ENCODE results near the gene CPEB2.
"Not testable (repeated sequence)": the region's sequence is repeated elsewhere in the genome, so short reads cannot be mapped to it uniquely, and the experiment has no call there.

CPEB2 gene

GRCh38 chr4:15054541-15054940, 52.3 kb downstream of the CPEB2 start:
- no peak for DNase-seq

GRCh38 chr4:15060213-15060612, 57.9 kb downstream of the CPEB2 start:
- no peak for DNase-seq

GRCh38 chr4:15063341-15063740, 61.1 kb downstream of the CPEB2 start:
- DNase-seq: no peak

GRCh38 chr4:15065516-15065915, 63.2 kb downstream of the CPEB2 start:
- no peak for DNase-seq

GRCh38 chr4:15066140-15066539, 63.9 kb downstream of the CPEB2 start:
- DNase-seq: peak in 1 of 14 donors; percentile 46

- DNase-seq: peak in 1 of 14 donors; percentile 37
Measured at GRCh38 chr4:15068298-15068697, 66.0 kb downstream of the CPEB2 start.

- no peak for DNase-seq
Measured at GRCh38 chr4:15075875-15076274, 73.6 kb downstream of the CPEB2 start.

- DNase-seq: no peak
Measured at GRCh38 chr4:15077969-15078368, 75.7 kb downstream of the CPEB2 start.

GRCh38 chr4:15078682-15079642, 76.7 kb downstream of the CPEB2 start:
- DNase-seq: no peak

- DNase-seq: no peak
Measured at GRCh38 chr4:15084780-15085179, 82.5 kb downstream of the CPEB2 start.

- not testable (repeated sequence) for DNase-seq
Measured at GRCh38 chr4:15085762-15086161, 83.5 kb downstream of the CPEB2 start.

- DNase-seq: not testable (repeated sequence)
Measured at GRCh38 chr4:15086259-15086658, 84.0 kb downstream of the CPEB2 start.

- DNase-seq: no peak
Measured at GRCh38 chr4:15088394-15089035, 86.2 kb downstream of the CPEB2 start.

- no peak for DNase-seq
Measured at GRCh38 chr4:15089979-15090378, 87.7 kb downstream of the CPEB2 start.

- no peak for DNase-seq
Measured at GRCh38 chr4:15100380-15100779, 98.1 kb downstream of the CPEB2 start.

- DNase-seq: peak in 10 of 14 donors; percentile 9 to 74 (median 22)
Measured at GRCh38 chr4:15100994-15101695, 98.9 kb downstream of the CPEB2 start.

- no peak for DNase-seq
Measured at GRCh38 chr4:15104825-15105224, 102.5 kb downstream of the CPEB2 start.

- no peak for DNase-seq
Measured at GRCh38 chr4:15106399-15106798, 104.1 kb downstream of the CPEB2 start.

GRCh38 chr4:15109600-15109999, 107.3 kb downstream of the CPEB2 start:
- DNase-seq: no peak

GRCh38 chr4:15110120-15110571, 107.9 kb downstream of the CPEB2 start:
- DNase-seq: no peak

GRCh38 chr4:15116509-15117079, 114.3 kb downstream of the CPEB2 start:
- DNase-seq: no peak

- no peak for DNase-seq
Measured at GRCh38 chr4:15117270-15117946, 115.1 kb downstream of the CPEB2 start.

Data from C1 segment of cervical spinal cord (tissue), 14 donors.